Thyroid gland (tissue), 4 donors: Measurements from ENCODE around the gene ZNF423. TPM values are rescaled to one million over a fixed set of nuclear protein-coding genes. Genes with fewer than 3 reads are reported as not detected.
A peak's percentile ranks its signal among the peaks of the same experiment; 100 is the strongest.

ENCODE experiments used
- DNase-seq, 2 donors: peaks; one replicate each; pipeline ENCODE4 v3.0.0-alpha.2; 2019
- H3K27ac ChIP-seq, 3 donors: fragments of 200-600 bp; sonication (generic); 1 replicate in 2 of 3; 2 replicates in 1 of 3; pipeline ENCODE4 v1.5.1; 2016 to 2019; ENCODE audit warnings: mild to moderate bottlenecking in 1 of 3, moderate library complexity in 1 of 3
- H3K27me3 ChIP-seq: fragments of 200-600 bp; sonication (generic); one replicate; pipeline ENCODE4 v1.5.1; 2019
- H3K36me3 ChIP-seq, 2 donors: fragments of 200-600 bp; sonication (generic); one replicate each; pipeline ENCODE4 v1.5.1; 2016 to 2019
- H3K4me1 ChIP-seq, 2 donors: fragments of 200-600 bp; sonication (generic); one replicate each; pipeline ENCODE4 v1.5.1; 2017 to 2019
- H3K4me3 ChIP-seq, 3 donors: fragments of 200-600 bp; sonication (generic); replicated peaks in 1 of 3; 1 replicate in 2 of 3; 2 replicates in 1 of 3; pipeline ENCODE4 v1.5.1; 2016; ENCODE audit warnings: mild to moderate bottlenecking in 1 of 3
- H3K9me3 ChIP-seq: fragments of 200-600 bp; sonication (generic); one replicate; pipeline ENCODE4 v1.5.1; 2017
- POLR2A ChIP-seq, 2 donors: fragments of 450-650 bp; IDR thresholded peaks; one replicate each; pipeline ENCODE4 v1.6.1; 2017; ENCODE audit warnings: antibody characterized with exemption in 2 of 2, mild to moderate bottlenecking in 2 of 2, moderate library complexity in 1 of 2
- WGBS, 2 donors: methylation state at CpG; one replicate each; pipeline ENCODE4 v1.1.5; 2017; 5-methylcytosine and 5-hydroxymethylcytosine counted together
- intact Hi-C: fragments of 100-400 bp; cut with DNase I; formaldehyde crosslinking; loops from one replicate; pipeline ENCODE4 v1.15.1; 2023
- total RNA-seq, 4 donors: library from RNA; depleted of rRNA; stranded (reverse); fragments of >200 nt; gene quantifications; one replicate each; pipeline ENCODE4 v1.2.3, GENCODE V29; 2016
- TF ChIP-seq, protein P1 (sequence below), 6 experiments: fragments of 200-600 bp in 3 of 6; fragments of 450-650 bp in 3 of 6; sonication (generic) in 3 of 6; IDR thresholded peaks; one replicate each; pipeline ENCODE4 v1.5.1; 2016 to 2019; ENCODE audit warnings: antibody characterized with exemption in 6 of 6, mild to moderate bottlenecking in 2 of 6, inconsistent platforms in 1 of 6, moderate library complexity in 1 of 6

The ZNF423 gene
- total RNA-seq, 4 donors from 2014 or later: 7.4 to 10.0 (median 8.5) TPM

DNA sequence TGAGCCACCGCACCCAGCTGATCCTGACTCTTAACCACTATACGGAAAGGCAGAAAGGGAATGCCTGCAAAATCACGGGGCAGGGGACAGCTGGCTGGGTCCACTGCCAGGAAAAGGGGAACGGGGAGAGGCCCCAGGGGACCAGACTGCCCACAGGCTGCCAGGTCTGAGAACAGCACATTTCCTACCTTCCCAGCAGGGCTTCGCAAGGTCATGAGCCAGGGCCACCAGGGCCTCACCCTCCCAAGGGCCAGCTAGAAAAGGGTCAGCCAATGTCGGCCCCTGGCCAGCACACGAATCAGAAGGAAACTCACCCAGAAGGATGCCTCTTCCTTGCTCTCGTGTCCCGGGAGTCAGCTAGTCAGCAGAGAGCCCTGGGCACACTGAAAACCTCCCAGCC is 118.4 kb downstream of the ZNF423 start:
- H3K9me3 ChIP-seq: no peaks in the 10 kb centered on the region
- H3K36me3 ChIP-seq: no peaks in the 10 kb centered on the region
- no peak overlapping the region for H3K27ac ChIP-seq
- H3K4me1 ChIP-seq: peaks cover 0 to 2% of the 10 kb centered on the region in 2 donors
- no peaks in the 10 kb centered on the region for H3K27me3 ChIP-seq
- no peak overlapping the region for H3K4me3 ChIP-seq
- no peak for DNase-seq
- 85 to 92% methylated on average over 8 of the region's 9 CpGs for WGBS, 2 donors
- intact Hi-C loops: no loop called here
- TF ChIP-seq, protein P1, sequence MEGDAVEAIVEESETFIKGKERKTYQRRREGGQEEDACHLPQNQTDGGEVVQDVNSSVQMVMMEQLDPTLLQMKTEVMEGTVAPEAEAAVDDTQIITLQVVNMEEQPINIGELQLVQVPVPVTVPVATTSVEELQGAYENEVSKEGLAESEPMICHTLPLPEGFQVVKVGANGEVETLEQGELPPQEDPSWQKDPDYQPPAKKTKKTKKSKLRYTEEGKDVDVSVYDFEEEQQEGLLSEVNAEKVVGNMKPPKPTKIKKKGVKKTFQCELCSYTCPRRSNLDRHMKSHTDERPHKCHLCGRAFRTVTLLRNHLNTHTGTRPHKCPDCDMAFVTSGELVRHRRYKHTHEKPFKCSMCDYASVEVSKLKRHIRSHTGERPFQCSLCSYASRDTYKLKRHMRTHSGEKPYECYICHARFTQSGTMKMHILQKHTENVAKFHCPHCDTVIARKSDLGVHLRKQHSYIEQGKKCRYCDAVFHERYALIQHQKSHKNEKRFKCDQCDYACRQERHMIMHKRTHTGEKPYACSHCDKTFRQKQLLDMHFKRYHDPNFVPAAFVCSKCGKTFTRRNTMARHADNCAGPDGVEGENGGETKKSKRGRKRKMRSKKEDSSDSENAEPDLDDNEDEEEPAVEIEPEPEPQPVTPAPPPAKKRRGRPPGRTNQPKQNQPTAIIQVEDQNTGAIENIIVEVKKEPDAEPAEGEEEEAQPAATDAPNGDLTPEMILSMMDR (IDR thresholded peaks at IDR 0.05): no peak
- TF ChIP-seq POLR2A (IDR thresholded peaks at IDR 0.05): no peak

DNA sequence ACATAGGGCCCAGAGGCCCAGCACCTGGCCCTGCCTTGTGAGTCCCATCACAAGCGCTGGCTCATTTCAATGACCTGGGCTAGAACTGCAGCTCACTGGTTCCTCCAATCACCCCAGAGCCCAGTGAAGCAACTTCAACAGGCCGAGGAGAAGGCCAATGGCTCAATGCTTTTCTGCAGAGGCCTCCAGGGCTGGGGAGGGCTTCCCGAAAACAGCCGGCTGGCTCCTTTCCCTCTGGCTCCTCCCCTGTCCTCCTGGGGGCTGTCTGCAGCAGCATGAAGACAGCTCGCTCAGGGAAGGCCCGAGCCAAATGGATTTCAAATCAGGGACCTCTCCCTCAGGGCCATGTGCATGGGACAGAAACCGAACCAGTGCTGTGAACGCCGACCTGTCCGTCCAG is 121.6 kb downstream of the ZNF423 start:
- 74 to 78% methylated on average over 7 of the region's 10 CpGs for WGBS, 2 donors
- intact Hi-C loops: no loop called here
- peak in 1 of 2 donors; percentile 9 for DNase-seq

DNA sequence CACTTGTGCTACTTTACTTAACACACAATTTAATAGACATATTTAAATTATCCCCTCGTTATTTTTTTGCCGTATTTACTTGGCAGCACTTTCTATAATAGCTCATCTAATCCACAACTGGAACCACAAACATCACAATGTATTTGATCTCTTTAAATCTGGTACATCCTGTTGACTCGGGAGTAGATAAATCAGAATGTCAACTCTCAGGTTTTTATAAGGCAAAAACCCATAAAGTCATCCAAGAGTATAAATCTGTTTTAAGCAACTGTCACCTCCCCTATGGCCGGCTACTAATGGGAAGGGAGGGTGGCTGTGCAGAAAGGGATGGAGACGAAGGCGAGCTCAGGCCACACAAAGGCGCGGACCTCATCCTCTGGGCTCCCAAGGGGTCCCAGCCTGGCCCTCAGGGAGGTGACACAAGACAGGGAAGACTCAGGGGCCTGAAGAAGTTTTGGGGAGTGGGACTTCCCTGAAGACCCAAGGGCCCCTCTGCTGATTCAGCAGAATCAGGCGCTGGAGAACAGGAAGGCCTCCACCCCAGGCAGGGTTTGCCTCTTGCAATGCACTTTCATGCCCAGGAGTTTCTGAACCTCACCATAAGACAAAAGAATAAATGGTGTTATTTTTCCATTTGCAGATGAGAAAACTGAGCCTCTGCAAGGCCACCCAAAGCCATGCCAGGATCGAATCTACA is 122.5 kb downstream of the ZNF423 start:
- DNase-seq: no peak
- Histone ChIP-seq H3K27ac (no peak overlapping the region), H3K4me3 (no peak overlapping the region)

More for the DNA sequence above, 121.6 kb downstream of the ZNF423 start:
- TF ChIP-seq POLR2A (IDR thresholded peaks at IDR 0.05): no peak
- TF ChIP-seq, protein P1 (IDR thresholded peaks at IDR 0.05): no peak
- Histone ChIP-seq H3K36me3 (no peaks in the 10 kb centered on the region), H3K4me1 (no peaks in the 10 kb centered on the region), H3K27me3 (no peaks in the 10 kb centered on the region), H3K27ac (no peak overlapping the region), H3K4me3 (no peak overlapping the region), H3K9me3 (no peaks in the 10 kb centered on the region)

DNA sequence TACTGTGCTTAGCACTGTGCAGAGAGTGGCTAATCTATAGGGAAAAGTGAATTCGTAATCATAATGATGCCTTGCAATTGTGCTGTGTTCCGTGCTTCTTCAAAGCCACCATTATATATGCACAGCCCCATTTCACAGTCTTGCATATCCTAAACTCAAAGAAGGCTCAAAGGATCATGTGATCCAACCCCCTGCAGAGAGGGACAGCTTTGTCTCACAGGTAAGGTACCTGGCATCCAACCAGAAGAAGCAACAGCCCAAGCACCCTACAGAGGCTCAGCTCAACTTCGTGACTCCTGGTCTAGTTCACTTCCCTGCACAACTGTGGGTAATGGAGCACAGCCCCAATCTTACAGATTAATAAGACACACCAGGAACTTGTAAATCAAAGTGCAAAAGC is 124.0 kb downstream of the ZNF423 start:
- Histone ChIP-seq H3K4me1 (no peaks in the 10 kb centered on the region), H3K27ac (no peak overlapping the region), H3K4me3 (no peak overlapping the region), H3K36me3 (no peaks in the 10 kb centered on the region), H3K27me3 (no peaks in the 10 kb centered on the region), H3K9me3 (no peaks in the 10 kb centered on the region)
- DNase-seq: no peak
- intact Hi-C loops: no loop called here
- 95 to 97% methylated on average over 3 of the region's 3 CpGs for WGBS, 2 donors
- no peak for TF ChIP-seq POLR2A (IDR thresholded peaks at IDR 0.05)
- TF ChIP-seq, protein P1 (IDR thresholded peaks at IDR 0.05): no peak

More for the DNA sequence above, 122.5 kb downstream of the ZNF423 start:
- TF ChIP-seq, protein P1 (IDR thresholded peaks at IDR 0.05): no peak
- TF ChIP-seq POLR2A (IDR thresholded peaks at IDR 0.05): no peak
- no peaks in the 10 kb centered on the region for H3K36me3 ChIP-seq
- H3K27me3 ChIP-seq: no peaks in the 10 kb centered on the region
- H3K9me3 ChIP-seq: no peaks in the 10 kb centered on the region
- intact Hi-C loops: no loop called here
- H3K4me1 ChIP-seq: no peaks in the 10 kb centered on the region
- WGBS, 2 donors: 87 to 90% methylated on average over 10 of the region's 10 CpGs

DNA sequence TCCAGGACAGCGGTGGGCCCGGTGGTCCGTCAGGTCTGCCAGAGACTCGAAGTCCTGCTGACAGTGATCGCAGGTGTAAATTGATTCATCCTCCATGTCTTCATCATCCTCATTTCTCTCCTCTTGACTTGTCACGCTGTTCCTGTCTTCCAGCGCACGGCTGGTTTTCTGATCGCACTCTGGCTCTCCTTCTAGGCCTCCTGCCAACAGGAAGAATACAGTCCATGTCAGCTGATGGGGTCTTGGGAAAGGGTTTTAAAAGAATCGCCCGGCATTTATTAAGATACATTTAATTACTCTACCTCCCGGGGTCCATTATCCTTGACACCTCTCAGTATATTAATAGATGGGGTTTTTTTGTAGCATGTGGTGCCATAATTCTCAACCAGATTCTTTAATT is 125.1 kb downstream of the ZNF423 start:
- WGBS, 2 donors: 89 to 93% methylated on average over 12 of the region's 12 CpGs

More for the DNA sequence above, 125.1 kb downstream of the ZNF423 start:
- no peak for TF ChIP-seq POLR2A (IDR thresholded peaks at IDR 0.05)
- TF ChIP-seq, protein P1 (IDR thresholded peaks at IDR 0.05): no peak
- Histone ChIP-seq H3K27me3 (no peaks in the 10 kb centered on the region), H3K4me1 (no peaks in the 10 kb centered on the region), H3K9me3 (no peaks in the 10 kb centered on the region), H3K4me3 (no peak overlapping the region), H3K36me3 (no peaks in the 10 kb centered on the region), H3K27ac (no peak overlapping the region)
- intact Hi-C loops: no loop called here
- DNase-seq: no peak
